KOPT-K1 (cell line): ENCODE measurements around the gene RIOX2.
"Not testable (repeated sequence)": the region's sequence is repeated elsewhere in the genome, so short reads cannot be mapped to it uniquely, and the experiment has no call there.

ENCODE experiments used
- H3K27ac ChIP-seq: fragments of 200-600 bp; sonication (generic); 2 replicates; pipeline ENCODE4 v1.5.1; 2016; ENCODE audit warnings: antibody characterized with exemption, mild to moderate bottlenecking, low read depth, low read length; ENCODE audit not compliant: poor library complexity, severe bottlenecking
- H3K36me3 ChIP-seq: fragments of 200-600 bp; sonication (generic); 2 replicates; pipeline ENCODE4 v1.5.1; 2017; ENCODE audit warnings: antibody characterized with exemption, mild to moderate bottlenecking, low read length, moderate library complexity; ENCODE audit not compliant: insufficient read depth
- H3K9me3 ChIP-seq: fragments of 200-600 bp; sonication (generic); 2 replicates; pipeline ENCODE4 v1.5.1; 2017; ENCODE audit warnings: antibody characterized with exemption, low read length, mild to moderate bottlenecking; ENCODE audit not compliant: insufficient read depth, poor library complexity, severe bottlenecking

RIOX2 gene

DNA sequence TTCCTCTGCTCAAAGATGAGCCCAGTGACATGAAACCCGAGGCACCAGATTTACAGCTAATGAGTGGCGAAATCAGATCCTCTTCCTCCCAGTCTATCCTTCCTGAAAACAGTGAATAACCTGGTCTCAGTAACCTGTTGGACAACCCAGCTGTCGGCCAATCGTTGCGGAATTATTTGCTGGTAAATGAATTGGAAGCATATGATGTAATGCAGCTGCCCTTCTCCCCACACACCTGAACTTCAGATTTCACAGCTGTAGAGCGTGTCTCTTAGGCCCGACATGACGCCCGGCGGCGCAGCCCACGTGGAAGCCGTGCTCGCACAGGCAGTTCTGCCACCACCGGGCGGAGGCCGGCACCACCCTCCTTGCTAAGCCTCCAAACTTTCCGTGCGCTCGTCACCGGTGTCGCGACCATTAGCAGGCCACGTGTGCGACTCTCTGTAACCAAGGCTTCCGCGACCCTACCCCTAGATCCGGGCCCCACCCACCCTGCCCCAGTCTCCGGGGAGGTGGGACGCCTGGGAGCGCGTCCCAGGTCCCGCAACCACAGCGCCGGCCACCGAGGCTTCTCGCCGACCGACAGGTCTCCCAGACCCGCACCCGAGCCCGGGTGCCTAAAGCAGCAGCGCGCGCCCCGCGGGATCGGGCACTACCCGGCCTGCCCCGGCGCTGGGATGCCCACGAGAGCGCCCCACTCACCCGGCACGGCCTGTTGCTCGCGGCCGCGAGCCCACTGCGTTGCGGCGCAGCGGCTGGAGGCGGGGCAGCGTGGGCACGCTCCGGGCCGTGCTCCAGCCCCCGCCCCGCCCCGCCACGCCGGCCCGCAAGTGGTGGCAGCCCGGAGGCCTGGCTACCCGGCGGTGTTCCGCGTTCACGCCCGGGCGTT lies at the start of gene RIOX2:
Gene RIOX2, minus strand, starts transcription at position 753 of the 889 bp plus-strand sequence. CDS start 4,838 bp downstream, outside the sequence.
- no peak within 1 kb of the TSS for H3K27ac ChIP-seq
- H3K36me3 ChIP-seq, result no peaks in the 10 kb centered on the region
- no peaks in the 10 kb centered on the region for H3K9me3 ChIP-seq

DNA sequence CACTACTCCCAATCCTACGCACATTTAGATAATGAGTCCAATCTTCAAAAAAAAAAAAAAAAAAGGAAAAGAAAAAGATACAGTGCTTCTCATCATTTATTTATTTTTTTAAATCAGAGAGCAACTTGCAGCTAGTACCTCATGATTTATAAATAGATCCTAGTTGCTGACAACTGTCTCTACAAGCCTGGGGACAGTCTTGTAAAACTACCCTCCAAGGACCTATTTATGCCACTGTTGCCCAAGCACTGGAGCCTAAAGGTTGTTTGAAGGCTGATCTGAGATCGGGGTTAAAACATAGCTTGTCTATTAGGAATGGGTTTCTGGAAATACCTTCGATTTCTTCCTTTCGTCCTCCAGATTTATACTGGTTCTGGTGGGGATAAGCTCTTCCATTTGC lies 48.2 kb upstream of the RIOX2 start:
- Histone ChIP-seq H3K27ac (no peak overlapping the region), H3K9me3 (no peaks in the 10 kb centered on the region), H3K36me3 (no peaks in the 10 kb centered on the region)

DNA sequence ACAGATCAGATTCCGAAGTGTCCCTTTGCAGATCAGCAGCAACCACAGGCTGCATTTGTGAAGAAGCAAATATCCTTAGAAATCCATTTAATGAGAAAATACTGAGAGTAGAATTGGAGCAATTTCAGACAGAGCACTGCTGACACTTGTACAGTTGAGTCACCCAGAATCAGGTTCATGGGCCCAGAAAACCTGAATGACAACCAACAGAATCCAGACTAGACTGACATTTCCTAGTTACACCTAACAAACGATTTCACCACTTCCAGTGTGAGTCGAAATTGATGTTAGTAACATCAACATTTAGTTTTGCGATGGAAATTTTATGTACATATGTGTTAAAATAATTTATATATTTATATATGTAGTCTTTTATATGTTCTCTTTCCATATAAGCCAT lies 46.1 kb upstream of the RIOX2 start:
- Histone ChIP-seq H3K36me3 (no peaks in the 10 kb centered on the region), H3K9me3 (no peaks in the 10 kb centered on the region), H3K27ac (no peak overlapping the region)

DNA sequence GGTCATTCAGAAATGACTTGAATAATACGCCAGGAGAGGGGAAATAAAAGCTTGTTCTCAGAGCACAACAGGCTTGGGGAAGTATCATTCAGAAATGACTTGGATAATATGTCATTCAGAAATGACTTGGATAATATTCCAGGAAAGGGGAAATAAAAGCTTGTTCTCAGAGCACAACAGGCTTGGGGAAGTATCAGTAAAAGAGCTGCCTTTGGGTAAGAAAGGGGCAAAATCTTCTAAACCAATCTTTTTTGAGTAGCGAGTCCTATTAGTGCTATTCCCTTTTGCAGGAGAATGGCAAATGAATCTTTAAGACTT lies 42.0 kb upstream of the RIOX2 start:
- Histone ChIP-seq H3K9me3 (no peaks in the 10 kb centered on the region), H3K27ac (no peak overlapping the region), H3K36me3 (no peaks in the 10 kb centered on the region)

DNA sequence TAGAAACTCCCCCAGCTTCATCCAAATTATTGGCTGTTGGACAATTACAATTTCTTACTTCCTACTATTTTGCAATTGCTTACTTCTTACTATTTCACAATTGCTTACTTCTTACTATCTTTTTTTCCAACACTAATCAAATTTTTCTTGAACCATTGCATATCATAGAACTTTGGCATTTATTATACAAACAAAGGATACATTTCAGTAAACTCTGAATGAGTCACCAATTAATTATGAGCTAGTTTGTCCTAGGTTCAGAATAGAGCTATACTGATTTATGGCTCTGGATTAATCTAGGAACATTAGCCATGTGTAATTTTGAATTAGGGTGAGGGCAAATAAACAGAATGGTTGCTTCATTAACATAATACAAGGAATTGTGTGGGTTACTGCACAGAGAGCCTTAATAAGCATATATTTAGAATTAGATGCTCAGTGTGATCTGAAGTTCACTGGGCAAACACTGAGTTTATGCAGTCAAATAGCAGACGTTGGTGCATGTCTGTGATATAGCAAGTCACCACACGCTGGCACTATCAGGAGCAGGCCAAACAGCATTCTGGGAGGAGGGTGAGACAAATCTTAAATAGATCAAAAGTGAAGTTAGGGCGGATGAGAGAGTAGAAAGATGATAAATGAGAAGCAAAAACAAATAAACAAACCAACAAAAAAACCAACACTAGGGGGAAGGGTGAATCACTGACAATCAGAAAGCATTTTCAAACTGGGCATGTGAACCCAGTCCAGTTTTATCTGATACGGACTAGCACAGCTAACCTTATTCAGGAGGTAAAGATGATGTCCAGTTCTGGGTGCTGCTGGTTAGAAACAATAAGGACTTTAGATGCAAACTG lies 41.4 kb upstream of the RIOX2 start:
- no peaks in the 10 kb centered on the region for H3K36me3 ChIP-seq
- H3K27ac ChIP-seq, result no peak overlapping the region
- no peaks in the 10 kb centered on the region for H3K9me3 ChIP-seq

DNA sequence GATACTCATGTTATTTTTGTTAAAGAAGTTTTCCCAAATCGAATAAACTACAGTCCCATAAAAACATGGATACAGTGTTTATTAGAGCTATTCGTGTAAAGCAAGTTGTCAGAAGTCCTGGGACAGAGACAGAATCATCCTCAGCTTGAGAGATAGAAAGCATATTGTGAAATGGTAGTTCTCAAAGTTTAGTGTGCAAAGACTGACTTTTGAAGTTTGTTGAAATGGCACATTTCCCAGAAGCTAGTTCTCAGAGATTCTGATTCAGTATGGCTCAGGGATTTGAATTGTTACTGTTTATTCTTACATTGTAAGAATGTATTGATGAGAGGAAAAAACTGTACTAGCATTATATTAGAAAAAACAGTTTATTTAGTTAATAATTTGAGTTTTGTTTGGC lies 40.7 kb upstream of the RIOX2 start:
- Histone ChIP-seq H3K27ac (no peak overlapping the region), H3K9me3 (no peaks in the 10 kb centered on the region), H3K36me3 (no peaks in the 10 kb centered on the region)

DNA sequence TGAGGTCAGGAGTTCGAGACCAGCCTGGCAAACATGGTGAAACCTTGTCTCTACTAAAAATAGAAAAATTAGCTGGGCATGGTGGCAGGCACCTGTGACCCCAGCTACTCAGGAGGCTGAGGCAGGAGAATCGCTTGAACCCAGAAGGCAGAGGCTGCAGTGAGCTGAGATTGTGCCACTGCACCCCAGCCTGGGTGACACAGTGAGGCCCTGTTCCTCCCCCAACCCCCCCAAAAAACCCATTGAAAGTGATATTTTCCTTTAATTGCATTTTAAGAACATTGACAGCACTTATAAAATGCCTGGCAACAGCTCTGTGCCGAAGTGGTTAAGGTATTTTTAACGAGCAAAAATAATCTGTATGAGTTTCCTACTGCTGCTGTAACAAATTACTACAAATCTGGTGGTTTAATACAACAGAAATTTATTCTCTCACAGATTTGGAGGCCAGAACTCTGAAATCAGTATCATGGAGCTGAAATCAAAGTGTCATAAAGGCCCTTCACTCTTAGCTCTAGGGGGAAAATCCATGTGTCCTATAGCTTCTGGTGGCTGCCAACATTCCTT lies 38.7 kb upstream of the RIOX2 start:
- not testable (repeated sequence) for H3K9me3 ChIP-seq, H3K36me3 ChIP-seq, H3K27ac ChIP-seq

DNA sequence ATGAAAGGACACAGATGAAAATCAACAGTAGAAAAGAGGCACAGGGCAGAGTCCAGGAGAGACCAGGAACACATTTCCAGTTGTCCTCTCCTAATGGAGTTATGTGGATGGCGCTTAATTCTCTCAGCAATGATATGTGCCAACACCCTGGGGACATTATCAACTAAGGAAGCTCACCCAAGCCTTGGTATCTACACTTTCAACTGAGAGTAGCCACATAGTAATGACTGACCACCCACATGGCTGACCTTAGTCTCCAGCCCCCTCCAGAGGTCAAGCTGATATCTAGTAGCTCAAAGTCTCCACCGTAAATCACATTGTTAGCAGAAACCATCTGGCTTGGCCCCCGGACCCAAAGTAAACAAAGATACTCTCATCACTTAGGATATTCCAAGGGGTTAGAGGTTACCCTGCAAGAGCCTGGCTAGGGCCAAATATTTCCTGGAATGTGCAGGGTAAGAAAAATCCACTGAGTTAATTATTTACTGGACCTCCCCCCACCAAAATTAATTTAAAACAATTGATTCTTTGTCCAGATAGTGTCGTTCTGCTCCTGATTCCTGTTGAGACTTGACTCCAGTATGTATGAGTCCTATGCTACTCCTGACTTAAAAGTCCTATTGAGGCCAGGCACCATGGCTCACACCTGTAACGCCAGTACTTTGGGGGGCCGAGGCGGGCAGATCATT lies 38.1 kb upstream of the RIOX2 start:
- no peak overlapping the region for H3K27ac ChIP-seq
- no peaks in the 10 kb centered on the region for H3K9me3 ChIP-seq
- no peaks in the 10 kb centered on the region for H3K36me3 ChIP-seq

DNA sequence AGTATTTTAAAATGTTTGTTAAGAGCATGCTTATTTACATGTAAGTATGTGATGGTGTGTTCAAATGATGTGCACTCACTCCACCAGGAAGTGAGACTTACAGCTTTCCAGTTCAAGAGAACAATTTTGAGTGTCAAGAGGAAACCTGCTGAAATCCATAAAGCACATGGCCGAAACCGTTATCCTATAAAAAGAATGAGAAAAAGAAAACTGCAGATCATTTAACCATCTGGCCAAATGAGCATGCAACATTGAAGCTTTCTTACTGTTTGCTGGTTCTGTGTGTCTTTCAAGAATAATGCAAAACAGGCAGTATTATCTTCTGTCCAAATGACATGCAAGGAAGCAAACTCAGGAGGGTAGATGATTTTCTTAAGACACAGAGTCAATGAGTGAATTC lies 36.6 kb upstream of the RIOX2 start:
- Histone ChIP-seq H3K36me3 (no peaks in the 10 kb centered on the region), H3K9me3 (no peaks in the 10 kb centered on the region), H3K27ac (no peak overlapping the region)

DNA sequence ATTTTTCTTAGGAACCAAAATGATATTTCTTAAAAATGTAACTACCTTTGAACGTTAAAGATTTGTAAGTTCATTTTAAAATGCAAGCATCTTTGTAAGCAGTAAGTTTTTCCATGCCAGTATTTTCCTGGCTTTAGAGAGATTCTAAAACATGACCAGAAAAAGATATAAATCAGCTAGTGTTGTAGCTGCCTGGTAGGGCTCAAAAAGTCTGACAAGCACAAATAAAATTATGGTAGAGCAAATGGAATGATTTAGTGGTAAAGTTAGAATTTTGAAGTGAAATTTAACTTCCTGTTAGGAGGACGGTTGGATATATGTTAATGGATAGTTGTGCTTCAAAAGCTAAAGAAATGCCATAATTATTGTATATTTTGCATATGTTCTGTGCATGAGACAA lies 33.2 kb upstream of the RIOX2 start:
- Histone ChIP-seq H3K9me3 (no peaks in the 10 kb centered on the region), H3K36me3 (no peaks in the 10 kb centered on the region), H3K27ac (no peak overlapping the region)

DNA sequence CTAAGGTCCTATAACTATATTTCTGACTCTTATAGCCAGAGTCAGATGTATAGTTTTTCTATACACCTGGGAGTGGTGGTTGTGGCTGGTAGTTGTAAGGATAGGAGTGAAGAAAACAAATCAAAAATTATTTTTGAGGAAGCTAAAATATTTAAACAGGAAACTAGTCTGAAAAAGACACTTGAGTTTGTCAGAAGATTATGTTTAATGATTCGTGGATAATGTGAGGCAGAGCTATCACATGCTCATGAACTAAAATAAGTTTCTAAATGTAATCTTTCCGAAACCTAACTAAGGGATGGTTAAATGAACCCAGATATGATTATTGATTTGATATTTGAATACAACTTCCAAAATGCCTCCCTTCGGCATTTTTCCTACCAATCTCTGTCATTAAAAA lies 32.5 kb upstream of the RIOX2 start:
- Histone ChIP-seq H3K9me3 (no peaks in the 10 kb centered on the region), H3K36me3 (no peaks in the 10 kb centered on the region), H3K27ac (no peak overlapping the region)

DNA sequence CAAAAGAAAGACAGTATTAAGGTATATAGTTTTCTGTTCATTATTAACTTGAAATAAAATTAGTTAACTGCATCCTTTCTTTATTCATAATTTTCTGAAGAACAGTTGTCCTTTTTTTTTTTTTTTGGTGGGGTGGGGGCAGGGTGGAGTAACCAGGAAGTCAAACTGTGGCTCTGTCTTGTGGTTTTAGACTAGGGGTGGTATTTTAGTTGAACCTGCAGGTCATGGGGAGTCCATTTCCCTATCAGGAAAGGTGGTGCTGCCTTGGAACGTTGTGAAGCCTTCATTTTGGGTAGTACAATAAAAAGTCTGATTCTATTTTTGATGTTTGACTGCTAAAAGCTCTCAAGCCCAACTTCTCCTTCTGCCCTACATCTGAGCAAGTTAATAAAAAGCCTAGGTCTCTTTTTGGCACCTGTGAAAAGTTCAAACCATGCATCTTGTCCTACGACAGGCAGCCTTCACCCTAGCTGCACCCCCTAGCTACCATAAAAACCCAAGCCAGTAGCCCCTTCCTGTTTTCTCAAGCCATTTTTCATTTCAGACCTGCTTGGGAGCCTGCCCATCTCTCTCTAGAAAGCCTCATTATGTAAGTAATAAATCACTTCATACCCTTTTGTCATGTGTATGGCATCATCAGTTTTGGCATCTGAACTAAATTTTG lies 31.2 kb upstream of the RIOX2 start:
- no peak overlapping the region for H3K27ac ChIP-seq
- H3K36me3 ChIP-seq, result no peaks in the 10 kb centered on the region
- no peaks in the 10 kb centered on the region for H3K9me3 ChIP-seq

DNA sequence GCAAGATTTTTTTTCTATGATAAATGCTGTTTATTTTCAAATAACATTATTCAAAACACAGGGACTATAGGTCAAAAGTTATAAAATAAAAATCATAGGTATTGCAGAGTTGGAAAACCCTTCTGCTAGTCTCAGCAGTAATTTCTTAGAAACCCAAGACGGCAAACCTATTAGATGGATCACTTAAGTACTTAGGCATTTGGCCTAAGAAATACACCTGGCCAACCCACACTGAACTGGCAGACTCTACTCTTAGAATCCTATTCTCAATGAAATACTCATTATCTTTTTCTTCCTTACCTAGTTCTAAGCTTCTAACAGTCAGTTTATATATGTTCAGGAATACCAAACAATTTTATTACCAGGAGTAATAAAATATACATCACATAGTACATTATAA lies 30.5 kb upstream of the RIOX2 start:
- Histone ChIP-seq H3K27ac (no peak overlapping the region), H3K36me3 (no peaks in the 10 kb centered on the region), H3K9me3 (no peaks in the 10 kb centered on the region)

DNA sequence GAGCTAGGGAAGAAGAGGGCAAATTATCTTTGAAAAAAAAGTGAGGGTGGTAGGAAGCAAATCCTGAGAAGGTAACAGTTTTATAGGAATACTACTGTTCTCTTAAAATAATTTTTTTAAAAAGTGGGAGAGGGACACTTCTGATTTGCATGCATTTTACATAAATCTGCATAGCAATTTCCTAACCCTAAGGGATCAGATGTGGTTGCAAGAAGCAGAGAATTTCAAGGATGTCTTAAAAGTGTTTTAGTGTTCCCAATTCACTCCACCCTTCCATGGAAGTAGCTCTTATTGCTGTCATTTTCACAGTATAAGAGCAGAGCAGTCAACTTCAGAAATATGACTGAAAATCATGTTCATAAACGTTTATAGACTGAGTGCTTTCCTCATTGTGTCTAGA lies 27.8 kb upstream of the RIOX2 start:
- no peaks in the 10 kb centered on the region for H3K9me3 ChIP-seq
- no peak overlapping the region for H3K27ac ChIP-seq
- no peaks in the 10 kb centered on the region for H3K36me3 ChIP-seq
